Panc1 (cell line): Measurements from ENCODE around the gene EPHB2. TPM values are rescaled to one million over a fixed set of nuclear protein-coding genes. Genes with fewer than 3 reads are reported as not detected.

Experiments used
- ATAC-seq: fragments of 200-7000 bp; cut with Tn5 transposase; 2 replicates; pipeline ENCODE4 v1.9.1; 2020; ENCODE audit warnings: mild to moderate bottlenecking, moderate library complexity
- BruUV-seq: library from RNA; stranded (reverse); fragments of 400-500 nt; replicated peaks from 2 replicates; lab custom pipeline; 2021; lab: Mats Ljungman, UMichigan
- CTCF ChIA-PET: fragments of 300-600 bp; sonication (Branson Sonifier 250); formaldehyde crosslinking; loops from one replicate; lab custom pipeline; 2022; ENCODE audit warnings: antibody characterized with exemption; lab: Charles Lee
- POLR2A ChIA-PET: fragments of 300-600 bp; sonication (Branson Sonifier 250); formaldehyde crosslinking; loops from one replicate; lab custom pipeline; 2022; ENCODE audit warnings: antibody characterized with exemption; lab: Charles Lee
- DNase-seq: peaks from one replicate; pipeline ENCODE4 v3.0.0-alpha.2; 2010; ENCODE audit warnings: low read depth, low spot score
- H3K27ac ChIP-seq: 2 replicates; pipeline ENCODE4 v1.5.1; 2011; ENCODE audit warnings: mild to moderate bottlenecking, low read length, inconsistent platforms
- H3K27me3 ChIP-seq: fragments of 200-500 bp; sonication (Bioruptor generic); 2 replicates; pipeline ENCODE4 v1.6.0; 2014; ENCODE audit warnings: low read length, inconsistent platforms; ENCODE audit not compliant: control insufficient read depth, insufficient read depth
- H3K36me3 ChIP-seq: fragments of 200-500 bp; sonication (Bioruptor generic); 2 replicates; pipeline ENCODE4 v1.5.1; 2014; ENCODE audit warnings: inconsistent platforms, mild to moderate bottlenecking, low read length, moderate library complexity; ENCODE audit not compliant: control insufficient read depth, insufficient read depth
- H3K4me1 ChIP-seq: 2 replicates; pipeline ENCODE4 v1.5.1; 2011; ENCODE audit warnings: inconsistent platforms, mild to moderate bottlenecking, low read length, moderate library complexity; ENCODE audit not compliant: control insufficient read depth, insufficient read depth
- H3K4me3 ChIP-seq, 2 experiments: 2 replicates each; pipeline ENCODE4 v1.5.1; 2011 to 2012; ENCODE audit warnings: low read depth in 2 of 2, low read length in 2 of 2, mild to moderate bottlenecking in 2 of 2, inconsistent platforms in 1 of 2, moderate library complexity in 1 of 2
- H3K9me3 ChIP-seq: fragments of 200-500 bp; sonication (Bioruptor generic); 2 replicates; pipeline ENCODE4 v1.5.1; 2014; ENCODE audit warnings: low read depth, mild to moderate bottlenecking, inconsistent platforms, low read length, moderate library complexity; ENCODE audit not compliant: control insufficient read depth, insufficient read depth
- POLR2AphosphoS5 ChIP-seq: IDR thresholded peaks from 2 replicates; pipeline ENCODE4 v1.6.1; 2012; ENCODE audit warnings: mild to moderate bottlenecking, low read depth, low read length, moderate library complexity
- SIN3A ChIP-seq: IDR thresholded peaks from 2 replicates; pipeline ENCODE4 v1.6.1; 2012; ENCODE audit warnings: low read depth, mild to moderate bottlenecking, low read length, moderate library complexity, borderline replicate concordance; ENCODE audit not compliant: insufficient read depth
- TCF7L2 ChIP-seq: IDR thresholded peaks from 2 replicates; pipeline ENCODE4 v1.6.1; 2011; ENCODE audit warnings: mild to moderate bottlenecking, low read depth, low read length, inconsistent platforms
- in situ Hi-C: cut with HindIII; loops from 2 replicates; pipeline ENCODE4 v1.10.0; 2016; ENCODE audit warnings: low sequenced_read_pairs, low pct_unique_long_range_greater_than_20kb
- intact Hi-C: fragments of 100-400 bp; cut with micrococcal nuclease; formaldehyde crosslinking; loops from one replicate; pipeline ENCODE4 v1.10.0; 2022; ENCODE audit not compliant: unreplicated experiment
- total RNA-seq: library from RNA; stranded (reverse); gene quantifications from one replicate; pipeline ENCODE4 v1.2.1, GENCODE V29; 2021; ENCODE audit not compliant: unreplicated experiment
- TF ChIP-seq, protein P1 (sequence below), 2 experiments: IDR thresholded peaks; 2 replicates each; pipeline ENCODE4 v1.6.1; 2011 to 2012; ENCODE audit warnings: low read depth in 2 of 2, control low read depth in 1 of 2, low read length in 1 of 2, mild to moderate bottlenecking in 1 of 2, moderate library complexity in 1 of 2; ENCODE audit not compliant: insufficient read depth in 1 of 2
- TF ChIP-seq, protein P2 (sequence below): fragments of 450-650 bp; IDR thresholded peaks from 2 replicates; pipeline ENCODE4 v1.5.1; 2017; ENCODE audit warnings: mild to moderate bottlenecking

Gene EPHB2
- total RNA-seq, 1 experiment from 2014 or later: 29.0 TPM

DNA sequence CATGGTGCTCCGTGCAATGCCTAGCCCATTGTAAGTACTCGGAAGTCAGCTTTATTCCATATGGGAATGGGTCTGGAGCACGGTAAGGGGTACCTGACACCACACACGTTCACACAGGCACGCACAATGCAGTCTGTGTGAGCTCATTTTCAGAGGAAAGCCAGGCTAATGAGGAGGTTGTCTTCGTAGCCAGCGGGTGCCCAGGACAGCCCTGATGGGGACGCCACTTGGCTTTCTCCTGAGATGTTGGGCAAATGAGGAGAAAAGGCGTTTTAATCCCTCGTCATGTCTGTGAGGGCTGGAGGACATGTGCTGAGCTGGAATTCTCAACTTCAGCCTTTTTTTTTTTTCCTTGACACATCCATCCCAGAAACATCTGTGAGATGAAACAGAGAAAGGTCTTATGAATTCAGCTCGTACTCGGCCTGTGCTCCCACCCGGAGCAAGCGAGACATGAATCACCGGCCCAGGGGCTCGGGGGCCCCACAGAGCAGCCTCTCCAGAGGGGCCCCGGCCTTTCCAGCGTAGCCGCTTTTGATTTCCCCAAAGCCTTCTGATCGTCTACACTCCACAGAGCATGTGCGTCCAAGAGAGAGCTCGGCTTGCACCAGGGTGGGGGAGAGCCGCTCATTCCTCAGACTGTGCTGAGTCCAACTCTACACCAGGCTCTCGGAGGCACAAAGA lies 125.1 kb downstream of the EPHB2 start:
- H3K27me3 ChIP-seq: no peaks in the 10 kb centered on the region
- intact Hi-C loops: no loop called here
- no peaks in the 10 kb centered on the region for H3K36me3 ChIP-seq
- no peak overlapping the region for H3K27ac ChIP-seq
- no TSS peak for BruUV-seq
- no peak for DNase-seq
- POLR2A ChIA-PET: no interaction called here
- CTCF ChIA-PET: interaction anchor here (0.7 kb wide), 2 partner anchors 973 to 1129 kb away, joined by 3 read pairs; no protein-coding TSS in a partner anchor
- in situ Hi-C loops: no loop called here
- peaks cover 14% of the 10 kb centered on the region for H3K4me1 ChIP-seq
- TF ChIP-seq SIN3A (no peak), POLR2AphosphoS5 (no peak), TCF7L2 (no peak)
- TF ChIP-seq, protein P1, sequence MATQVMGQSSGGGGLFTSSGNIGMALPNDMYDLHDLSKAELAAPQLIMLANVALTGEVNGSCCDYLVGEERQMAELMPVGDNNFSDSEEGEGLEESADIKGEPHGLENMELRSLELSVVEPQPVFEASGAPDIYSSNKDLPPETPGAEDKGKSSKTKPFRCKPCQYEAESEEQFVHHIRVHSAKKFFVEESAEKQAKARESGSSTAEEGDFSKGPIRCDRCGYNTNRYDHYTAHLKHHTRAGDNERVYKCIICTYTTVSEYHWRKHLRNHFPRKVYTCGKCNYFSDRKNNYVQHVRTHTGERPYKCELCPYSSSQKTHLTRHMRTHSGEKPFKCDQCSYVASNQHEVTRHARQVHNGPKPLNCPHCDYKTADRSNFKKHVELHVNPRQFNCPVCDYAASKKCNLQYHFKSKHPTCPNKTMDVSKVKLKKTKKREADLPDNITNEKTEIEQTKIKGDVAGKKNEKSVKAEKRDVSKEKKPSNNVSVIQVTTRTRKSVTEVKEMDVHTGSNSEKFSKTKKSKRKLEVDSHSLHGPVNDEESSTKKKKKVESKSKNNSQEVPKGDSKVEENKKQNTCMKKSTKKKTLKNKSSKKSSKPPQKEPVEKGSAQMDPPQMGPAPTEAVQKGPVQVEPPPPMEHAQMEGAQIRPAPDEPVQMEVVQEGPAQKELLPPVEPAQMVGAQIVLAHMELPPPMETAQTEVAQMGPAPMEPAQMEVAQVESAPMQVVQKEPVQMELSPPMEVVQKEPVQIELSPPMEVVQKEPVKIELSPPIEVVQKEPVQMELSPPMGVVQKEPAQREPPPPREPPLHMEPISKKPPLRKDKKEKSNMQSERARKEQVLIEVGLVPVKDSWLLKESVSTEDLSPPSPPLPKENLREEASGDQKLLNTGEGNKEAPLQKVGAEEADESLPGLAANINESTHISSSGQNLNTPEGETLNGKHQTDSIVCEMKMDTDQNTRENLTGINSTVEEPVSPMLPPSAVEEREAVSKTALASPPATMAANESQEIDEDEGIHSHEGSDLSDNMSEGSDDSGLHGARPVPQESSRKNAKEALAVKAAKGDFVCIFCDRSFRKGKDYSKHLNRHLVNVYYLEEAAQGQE (IDR thresholded peaks at IDR 0.05; ENCODE audit: insufficient read depth in 1 of 2, low read depth in 2 of 2, low read length in 1 of 2): no peak
- TF ChIP-seq, protein P2, sequence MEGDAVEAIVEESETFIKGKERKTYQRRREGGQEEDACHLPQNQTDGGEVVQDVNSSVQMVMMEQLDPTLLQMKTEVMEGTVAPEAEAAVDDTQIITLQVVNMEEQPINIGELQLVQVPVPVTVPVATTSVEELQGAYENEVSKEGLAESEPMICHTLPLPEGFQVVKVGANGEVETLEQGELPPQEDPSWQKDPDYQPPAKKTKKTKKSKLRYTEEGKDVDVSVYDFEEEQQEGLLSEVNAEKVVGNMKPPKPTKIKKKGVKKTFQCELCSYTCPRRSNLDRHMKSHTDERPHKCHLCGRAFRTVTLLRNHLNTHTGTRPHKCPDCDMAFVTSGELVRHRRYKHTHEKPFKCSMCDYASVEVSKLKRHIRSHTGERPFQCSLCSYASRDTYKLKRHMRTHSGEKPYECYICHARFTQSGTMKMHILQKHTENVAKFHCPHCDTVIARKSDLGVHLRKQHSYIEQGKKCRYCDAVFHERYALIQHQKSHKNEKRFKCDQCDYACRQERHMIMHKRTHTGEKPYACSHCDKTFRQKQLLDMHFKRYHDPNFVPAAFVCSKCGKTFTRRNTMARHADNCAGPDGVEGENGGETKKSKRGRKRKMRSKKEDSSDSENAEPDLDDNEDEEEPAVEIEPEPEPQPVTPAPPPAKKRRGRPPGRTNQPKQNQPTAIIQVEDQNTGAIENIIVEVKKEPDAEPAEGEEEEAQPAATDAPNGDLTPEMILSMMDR: no peak
- no peak for ATAC-seq
- H3K9me3 ChIP-seq: no peaks in the 10 kb centered on the region
- no peak overlapping the region for H3K4me3 ChIP-seq

DNA sequence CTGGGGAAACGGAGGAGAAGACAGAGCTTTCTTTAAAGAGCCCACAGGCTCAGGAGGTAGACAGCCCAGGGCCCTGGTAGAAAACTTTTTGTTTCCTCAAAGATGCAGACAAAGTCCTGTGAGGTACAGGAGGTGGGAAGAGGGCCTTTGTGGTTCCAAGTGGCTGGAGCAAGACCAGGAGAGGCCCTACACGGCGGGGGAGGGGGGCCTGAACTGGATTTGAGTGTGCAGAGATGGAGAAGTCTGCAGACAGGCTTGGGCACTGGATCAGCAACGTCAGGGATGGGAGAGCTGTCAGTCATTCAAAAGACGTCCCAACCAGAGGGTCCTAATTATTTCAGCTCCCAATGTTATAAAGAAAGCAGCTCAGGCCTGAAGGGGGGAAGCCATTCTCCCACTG lies 126.2 kb downstream of the EPHB2 start:
- no peak overlapping the region for H3K27ac ChIP-seq
- POLR2A ChIA-PET: no interaction called here
- no peaks in the 10 kb centered on the region for H3K27me3 ChIP-seq
- in situ Hi-C loops: no loop called here
- no TSS peak for BruUV-seq
- ATAC-seq: no peak
- H3K4me3 ChIP-seq: no peak overlapping the region
- no peak for DNase-seq
- no peaks in the 10 kb centered on the region for H3K36me3 ChIP-seq
- CTCF ChIA-PET: no interaction called here
- peaks cover 7% of the 10 kb centered on the region for H3K4me1 ChIP-seq
- TF ChIP-seq, protein P2: no peak
- TF ChIP-seq TCF7L2: no peak
- TF ChIP-seq POLR2AphosphoS5: no peak
- TF ChIP-seq, protein P1 (IDR thresholded peaks at IDR 0.05; ENCODE audit: insufficient read depth in 1 of 2, low read depth in 2 of 2, low read length in 1 of 2): no peak
- TF ChIP-seq SIN3A: no peak
- intact Hi-C loops: no loop called here
- no peaks in the 10 kb centered on the region for H3K9me3 ChIP-seq
